Hepatocyte (in vitro differentiated cells): ENCODE data around the gene ZNF326.

ENCODE experiments used
- EZH2 ChIP-seq: fragments of 200-600 bp; sonication (generic); IDR thresholded peaks from 2 replicates; pipeline ENCODE4 v1.6.1; 2016; ENCODE audit warnings: antibody characterized with exemption, mild to moderate bottlenecking, borderline replicate concordance
- EZH2phosphoT487 ChIP-seq: fragments of 200-600 bp; sonication (generic); IDR thresholded peaks from one replicate; pipeline ENCODE4 v1.6.1; 2018; ENCODE audit warnings: antibody characterized with exemption, mild to moderate bottlenecking, low read depth, moderate library complexity; ENCODE audit not compliant: unreplicated experiment, severe bottlenecking
- TF ChIP-seq, protein P1 (sequence below): fragments of 200-600 bp; sonication (generic); IDR thresholded peaks from 2 replicates; pipeline ENCODE4 v1.5.1; 2016; ENCODE audit warnings: antibody characterized with exemption, mild to moderate bottlenecking; ENCODE audit not compliant: poor library complexity

DNA sequence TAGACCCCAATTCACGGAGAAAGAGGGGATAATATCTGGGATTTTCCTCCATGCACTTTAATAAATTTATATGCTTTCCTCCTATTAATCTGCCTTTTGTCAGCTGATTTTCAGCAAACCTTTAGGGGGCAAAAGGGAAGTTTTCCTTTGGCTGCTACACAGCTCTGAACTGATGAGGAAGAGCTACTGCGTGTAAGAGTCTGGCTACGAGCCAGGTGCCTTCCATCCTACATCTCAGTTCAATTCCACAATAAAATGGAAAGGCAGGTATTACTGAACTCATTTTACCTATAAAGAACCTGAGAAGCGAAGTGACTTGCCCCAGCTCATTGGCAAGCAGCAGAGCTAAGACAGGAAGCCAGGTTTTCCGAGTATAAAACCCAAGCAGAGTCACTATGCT is 28.3 kb upstream of the ZNF326 start:
- TF ChIP-seq, protein P1, sequence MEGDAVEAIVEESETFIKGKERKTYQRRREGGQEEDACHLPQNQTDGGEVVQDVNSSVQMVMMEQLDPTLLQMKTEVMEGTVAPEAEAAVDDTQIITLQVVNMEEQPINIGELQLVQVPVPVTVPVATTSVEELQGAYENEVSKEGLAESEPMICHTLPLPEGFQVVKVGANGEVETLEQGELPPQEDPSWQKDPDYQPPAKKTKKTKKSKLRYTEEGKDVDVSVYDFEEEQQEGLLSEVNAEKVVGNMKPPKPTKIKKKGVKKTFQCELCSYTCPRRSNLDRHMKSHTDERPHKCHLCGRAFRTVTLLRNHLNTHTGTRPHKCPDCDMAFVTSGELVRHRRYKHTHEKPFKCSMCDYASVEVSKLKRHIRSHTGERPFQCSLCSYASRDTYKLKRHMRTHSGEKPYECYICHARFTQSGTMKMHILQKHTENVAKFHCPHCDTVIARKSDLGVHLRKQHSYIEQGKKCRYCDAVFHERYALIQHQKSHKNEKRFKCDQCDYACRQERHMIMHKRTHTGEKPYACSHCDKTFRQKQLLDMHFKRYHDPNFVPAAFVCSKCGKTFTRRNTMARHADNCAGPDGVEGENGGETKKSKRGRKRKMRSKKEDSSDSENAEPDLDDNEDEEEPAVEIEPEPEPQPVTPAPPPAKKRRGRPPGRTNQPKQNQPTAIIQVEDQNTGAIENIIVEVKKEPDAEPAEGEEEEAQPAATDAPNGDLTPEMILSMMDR, result no peak
- TF ChIP-seq EZH2 (no peak), EZH2phosphoT487 (no peak)
